GM21723 (cell line): ENCODE data around the gene KCNIP4.

Source experiments
- ATAC-seq: cut with Tn5 transposase; IDR thresholded peaks from one replicate; pipeline ENCODE4 v1.9.1; 2021; ENCODE audit warnings: mild to moderate bottlenecking, moderate library complexity; ENCODE audit not compliant: unreplicated experiment

KCNIP4 gene

GRCh38 chr4:20997886-20998285 is 950.7 kb downstream of the KCNIP4 start:
- ATAC-seq: no peak

GRCh38 chr4:20995610-20996009 is 953.0 kb downstream of the KCNIP4 start:
- no peak for ATAC-seq

GRCh38 chr4:20995015-20995414 is 953.6 kb downstream of the KCNIP4 start:
- ATAC-seq: no peak

- ATAC-seq: no peak
Observed at GRCh38 chr4:20992002-20992401, 956.6 kb downstream of the KCNIP4 start.

GRCh38 chr4:20987191-20987590 is 961.4 kb downstream of the KCNIP4 start:
- no peak for ATAC-seq

GRCh38 chr4:20984576-20984836 is 964.1 kb downstream of the KCNIP4 start:
- ATAC-seq: no peak

- no peak for ATAC-seq
Observed at GRCh38 chr4:20983763-20984575, 964.6 kb downstream of the KCNIP4 start.

- no peak for ATAC-seq
Observed at GRCh38 chr4:20982544-20982943, 966.0 kb downstream of the KCNIP4 start.

- ATAC-seq: no peak
Observed at GRCh38 chr4:20960291-20960690, 988.3 kb downstream of the KCNIP4 start.

GRCh38 chr4:20954541-20954940 is 994.0 kb downstream of the KCNIP4 start:
- ATAC-seq: no peak

- no peak for ATAC-seq
Observed at GRCh38 chr4:20944961-20945360, 1003.6 kb downstream of the KCNIP4 start.

GRCh38 chr4:20944451-20944850 is 1004.1 kb downstream of the KCNIP4 start:
- ATAC-seq: no peak

- ATAC-seq: no peak
Observed at GRCh38 chr4:20938204-20938603, 1010.4 kb downstream of the KCNIP4 start.

- no peak for ATAC-seq
Observed at GRCh38 chr4:20926529-20926928, 1022.0 kb downstream of the KCNIP4 start.

- ATAC-seq: no peak
Observed at GRCh38 chr4:20925176-20925575, 1023.4 kb downstream of the KCNIP4 start.

GRCh38 chr4:20922962-20923361 is 1025.6 kb downstream of the KCNIP4 start:
- no peak for ATAC-seq

- ATAC-seq: no peak
Observed at GRCh38 chr4:20916106-20916505, 1032.5 kb downstream of the KCNIP4 start.

GRCh38 chr4:20904966-20905365 is 1043.6 kb downstream of the KCNIP4 start:
- no peak for ATAC-seq

GRCh38 chr4:20901851-20902250 is 1046.7 kb downstream of the KCNIP4 start:
- no peak for ATAC-seq

GRCh38 chr4:20899591-20899990 is 1049.0 kb downstream of the KCNIP4 start:
- no peak for ATAC-seq

- ATAC-seq: no peak
Observed at GRCh38 chr4:20895988-20896387, 1052.6 kb downstream of the KCNIP4 start.

GRCh38 chr4:20895208-20895607 is 1053.4 kb downstream of the KCNIP4 start:
- no peak for ATAC-seq

- ATAC-seq: no peak
Observed at GRCh38 chr4:20890761-20891160, 1057.8 kb downstream of the KCNIP4 start.
